DOHH2 (cell line): ENCODE measurements around the gene SLC22A6.

Experiments
- EZH2phosphoT487 ChIP-seq: fragments of 200-600 bp; sonication (generic); IDR thresholded peaks from 2 replicates; pipeline ENCODE4 v1.6.1; 2017; ENCODE audit warnings: borderline replicate concordance, mild to moderate bottlenecking, antibody characterized with exemption, low read length, moderate library complexity, mixed read lengths
- TF ChIP-seq, protein P1 (sequence below): fragments of 200-600 bp; sonication (generic); IDR thresholded peaks from one replicate; pipeline ENCODE4 v1.5.1; 2014; ENCODE audit warnings: antibody characterized with exemption, mild to moderate bottlenecking, low read depth, low read length; ENCODE audit not compliant: poor library complexity, severe bottlenecking

- TF ChIP-seq, protein P1, sequence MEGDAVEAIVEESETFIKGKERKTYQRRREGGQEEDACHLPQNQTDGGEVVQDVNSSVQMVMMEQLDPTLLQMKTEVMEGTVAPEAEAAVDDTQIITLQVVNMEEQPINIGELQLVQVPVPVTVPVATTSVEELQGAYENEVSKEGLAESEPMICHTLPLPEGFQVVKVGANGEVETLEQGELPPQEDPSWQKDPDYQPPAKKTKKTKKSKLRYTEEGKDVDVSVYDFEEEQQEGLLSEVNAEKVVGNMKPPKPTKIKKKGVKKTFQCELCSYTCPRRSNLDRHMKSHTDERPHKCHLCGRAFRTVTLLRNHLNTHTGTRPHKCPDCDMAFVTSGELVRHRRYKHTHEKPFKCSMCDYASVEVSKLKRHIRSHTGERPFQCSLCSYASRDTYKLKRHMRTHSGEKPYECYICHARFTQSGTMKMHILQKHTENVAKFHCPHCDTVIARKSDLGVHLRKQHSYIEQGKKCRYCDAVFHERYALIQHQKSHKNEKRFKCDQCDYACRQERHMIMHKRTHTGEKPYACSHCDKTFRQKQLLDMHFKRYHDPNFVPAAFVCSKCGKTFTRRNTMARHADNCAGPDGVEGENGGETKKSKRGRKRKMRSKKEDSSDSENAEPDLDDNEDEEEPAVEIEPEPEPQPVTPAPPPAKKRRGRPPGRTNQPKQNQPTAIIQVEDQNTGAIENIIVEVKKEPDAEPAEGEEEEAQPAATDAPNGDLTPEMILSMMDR: peak; percentile 99
- no peak for TF ChIP-seq EZH2phosphoT487
These were observed 39.3 kb upstream of the SLC22A6 start for GRCh38 chr11:63023841-63024648.
